ENCODE results near the gene GABRG3.
"Not testable (repeated sequence)": the region's sequence is repeated elsewhere in the genome, so short reads cannot be mapped to it uniquely, and the experiment has no call there.

The GABRG3 gene

GRCh38 chr15:27182561-27183110, 211.7 kb downstream of the GABRG3 start:
- no peak overlapping the region for H3K4me3 ChIP-seq (ENCODE audit: low read depth, low read length)
- no peak for TF ChIP-seq CTCF (IDR thresholded peaks at IDR 0.05; ENCODE audit: borderline replicate concordance, insufficient read depth, low read depth, low read length)

GRCh38 chr15:27183201-27183600, 212.2 kb downstream of the GABRG3 start:
- no peak for TF ChIP-seq CTCF (IDR thresholded peaks at IDR 0.05; ENCODE audit: borderline replicate concordance, insufficient read depth, low read depth, low read length)
- H3K4me3 ChIP-seq (ENCODE audit: low read depth, low read length), result no peak overlapping the region

GRCh38 chr15:27191515-27191914, 220.5 kb downstream of the GABRG3 start:
- H3K4me3 ChIP-seq (ENCODE audit: low read depth, low read length), result not testable (repeated sequence)

GRCh38 chr15:27196691-27197090, 225.7 kb downstream of the GABRG3 start:
- no peak for TF ChIP-seq CTCF (IDR thresholded peaks at IDR 0.05; ENCODE audit: borderline replicate concordance, insufficient read depth, low read depth, low read length)
- no peak overlapping the region for H3K4me3 ChIP-seq (ENCODE audit: low read depth, low read length)

GRCh38 chr15:27201425-27201824, 230.4 kb downstream of the GABRG3 start:
- no peak for TF ChIP-seq CTCF (IDR thresholded peaks at IDR 0.05; ENCODE audit: borderline replicate concordance, insufficient read depth, low read depth, low read length)

GRCh38 chr15:27210176-27210575, 239.2 kb downstream of the GABRG3 start:
- no peak overlapping the region for H3K4me3 ChIP-seq (ENCODE audit: low read depth, low read length)
- no peak for TF ChIP-seq CTCF (IDR thresholded peaks at IDR 0.05; ENCODE audit: borderline replicate concordance, insufficient read depth, low read depth, low read length)

More at GRCh38 chr15:27201425-27201824, 230.4 kb downstream of the GABRG3 start:
- H3K4me3 ChIP-seq (ENCODE audit: low read depth, low read length), result no peak overlapping the region

GRCh38 chr15:27214032-27214431, 243.1 kb downstream of the GABRG3 start:
- H3K4me3 ChIP-seq (ENCODE audit: low read depth, low read length), result no peak overlapping the region
- no peak for TF ChIP-seq CTCF (IDR thresholded peaks at IDR 0.05; ENCODE audit: borderline replicate concordance, insufficient read depth, low read depth, low read length)

GRCh38 chr15:27214961-27215360, 244.0 kb downstream of the GABRG3 start:
- no peak for TF ChIP-seq CTCF (IDR thresholded peaks at IDR 0.05; ENCODE audit: borderline replicate concordance, insufficient read depth, low read depth, low read length)
- H3K4me3 ChIP-seq (ENCODE audit: low read depth, low read length), result no peak overlapping the region

All from GM12875 (cell line).